SH-SY5Y (cell line): Measurements from ENCODE around the gene RALBP1.

Experiments
- GATA2 ChIP-seq: IDR thresholded peaks from 2 replicates; pipeline ENCODE4 v1.6.1; 2011; ENCODE audit warnings: mild to moderate bottlenecking, low read depth, low read length
- GATA3 ChIP-seq: IDR thresholded peaks from 2 replicates; pipeline ENCODE4 v1.6.1; 2011; ENCODE audit warnings: low read depth, mild to moderate bottlenecking, low read length, moderate library complexity

DNA sequence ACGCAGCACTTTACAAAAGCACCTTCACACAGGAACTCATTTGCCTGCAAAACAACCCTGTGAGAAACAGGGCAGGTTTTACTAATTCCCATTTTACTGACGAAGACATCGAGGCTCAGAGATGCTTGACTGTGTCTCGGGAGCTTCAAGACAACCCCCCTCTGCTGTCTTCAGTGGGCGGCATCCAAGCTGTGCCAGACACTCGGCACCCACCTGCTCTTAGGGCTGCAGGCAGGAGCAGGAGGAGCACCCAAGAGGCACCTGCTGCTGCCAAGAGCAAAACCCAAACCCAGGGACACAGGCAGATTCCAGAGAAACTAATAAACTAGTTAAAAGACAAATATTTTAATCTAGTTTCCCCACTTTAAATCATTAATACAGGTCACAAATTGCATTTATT is 71.2 kb downstream of the RALBP1 start:
- no peak for TF ChIP-seq GATA3
- no peak for TF ChIP-seq GATA2
